Type B pancreatic cell (in vitro differentiated cells): ENCODE data around the gene AFMID. TPM values are rescaled to one million over a fixed set of nuclear protein-coding genes. Genes with fewer than 3 reads are reported as not detected.
"Not testable (repeated sequence)": the region's sequence is repeated elsewhere in the genome, so short reads cannot be mapped to it uniquely, and the experiment has no call there.

Experiments
- DNase-seq: peaks from one replicate; pipeline ENCODE4 v3.0.0; 2021; ENCODE audit warnings: mixed read lengths; ENCODE audit not compliant: unreplicated experiment; ENCODE audit errors: extremely low spot score
- H3K27ac Mint-ChIP-seq: 2 replicates; pipeline ENCODE4 v1.8.0; 2021; ENCODE audit warnings: mild to moderate bottlenecking, mixed read lengths
- H3K27me3 Mint-ChIP-seq: 2 replicates; pipeline ENCODE4 v1.8.0; 2021; ENCODE audit warnings: mixed read lengths
- H3K36me3 Mint-ChIP-seq: 2 replicates; pipeline ENCODE4 v1.8.0; 2021; ENCODE audit warnings: mixed read lengths
- H3K4me1 Mint-ChIP-seq: one replicate; pipeline ENCODE4 v1.8.0; 2021; ENCODE audit warnings: mixed read lengths; ENCODE audit not compliant: unreplicated experiment
- H3K4me3 Mint-ChIP-seq: 2 replicates; pipeline ENCODE4 v1.8.0; 2021; ENCODE audit warnings: mild to moderate bottlenecking, mixed read lengths
- H3K9me3 Mint-ChIP-seq: 2 replicates; pipeline ENCODE4 v1.8.0; 2021; ENCODE audit warnings: mixed read lengths
- total RNA-seq: library from RNA; stranded (reverse); gene quantifications from 2 replicates; pipeline ENCODE4 v1.2.1, GENCODE V29; 2021; ENCODE audit warnings: low replicate concordance
- TF ChIP-seq, protein P1 (sequence below): fragments of 200-600 bp; sonication (generic); conservative IDR thresholded peaks from 2 replicates; pipeline ENCODE4 v1.5.0; 2021; ENCODE audit warnings: antibody characterized with exemption, mild to moderate bottlenecking

Gene AFMID
- total RNA-seq, 1 donor from 2014 or later, result 30.5 TPM

DNA sequence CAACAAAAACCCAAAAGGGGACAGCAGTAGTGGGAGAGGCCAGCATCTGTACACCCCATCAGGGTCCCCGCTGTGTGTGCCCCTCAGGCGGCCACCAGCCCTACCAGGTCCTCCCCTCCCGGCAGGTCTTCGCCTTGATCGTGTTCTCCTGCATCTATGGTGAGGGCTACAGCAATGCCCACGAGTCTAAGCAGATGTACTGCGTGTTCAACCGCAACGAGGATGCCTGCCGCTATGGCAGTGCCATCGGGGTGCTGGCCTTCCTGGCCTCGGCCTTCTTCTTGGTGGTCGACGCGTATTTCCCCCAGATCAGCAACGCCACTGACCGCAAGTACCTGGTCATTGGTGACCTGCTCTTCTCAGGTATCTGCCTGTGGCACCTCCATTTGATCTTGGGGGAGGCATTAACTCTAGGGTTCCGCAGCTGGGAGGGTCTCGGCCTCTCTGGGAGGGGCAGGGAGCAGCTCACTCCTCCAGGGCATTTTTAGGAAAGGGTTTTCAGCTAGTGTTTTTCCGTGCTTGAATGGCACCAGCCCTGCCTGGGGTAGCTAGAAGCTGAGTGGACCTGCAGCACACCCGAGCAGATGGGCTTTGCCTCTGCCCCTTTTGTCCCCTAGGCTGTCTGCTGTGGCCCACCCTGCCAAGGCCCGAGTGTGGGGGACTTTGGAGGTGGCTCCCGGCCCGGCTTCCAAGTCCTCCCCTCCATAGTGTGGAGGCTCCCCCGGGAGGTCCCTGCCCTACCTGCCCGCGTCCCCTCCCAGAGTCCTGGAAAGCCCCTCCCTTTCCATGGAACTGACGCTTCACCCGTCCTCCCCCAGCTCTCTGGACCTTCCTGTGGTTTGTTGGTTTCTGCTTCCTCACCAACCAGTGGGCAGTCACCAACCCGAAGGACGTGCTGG, 16.2 kb upstream of the AFMID start:
- H3K27me3 Mint-ChIP-seq, result no peaks in the 10 kb centered on the region
- no peak for DNase-seq
- H3K27ac Mint-ChIP-seq, result peak overlapping the region; percentile 56
- peak overlapping the region; percentile 75 for H3K4me3 Mint-ChIP-seq
- no peaks in the 10 kb centered on the region for H3K9me3 Mint-ChIP-seq
- H3K4me1 Mint-ChIP-seq, result peaks cover 11% of the 10 kb centered on the region
- H3K36me3 Mint-ChIP-seq, result peaks cover 3% of the 10 kb centered on the region
- TF ChIP-seq, protein P1, sequence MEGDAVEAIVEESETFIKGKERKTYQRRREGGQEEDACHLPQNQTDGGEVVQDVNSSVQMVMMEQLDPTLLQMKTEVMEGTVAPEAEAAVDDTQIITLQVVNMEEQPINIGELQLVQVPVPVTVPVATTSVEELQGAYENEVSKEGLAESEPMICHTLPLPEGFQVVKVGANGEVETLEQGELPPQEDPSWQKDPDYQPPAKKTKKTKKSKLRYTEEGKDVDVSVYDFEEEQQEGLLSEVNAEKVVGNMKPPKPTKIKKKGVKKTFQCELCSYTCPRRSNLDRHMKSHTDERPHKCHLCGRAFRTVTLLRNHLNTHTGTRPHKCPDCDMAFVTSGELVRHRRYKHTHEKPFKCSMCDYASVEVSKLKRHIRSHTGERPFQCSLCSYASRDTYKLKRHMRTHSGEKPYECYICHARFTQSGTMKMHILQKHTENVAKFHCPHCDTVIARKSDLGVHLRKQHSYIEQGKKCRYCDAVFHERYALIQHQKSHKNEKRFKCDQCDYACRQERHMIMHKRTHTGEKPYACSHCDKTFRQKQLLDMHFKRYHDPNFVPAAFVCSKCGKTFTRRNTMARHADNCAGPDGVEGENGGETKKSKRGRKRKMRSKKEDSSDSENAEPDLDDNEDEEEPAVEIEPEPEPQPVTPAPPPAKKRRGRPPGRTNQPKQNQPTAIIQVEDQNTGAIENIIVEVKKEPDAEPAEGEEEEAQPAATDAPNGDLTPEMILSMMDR, result no peak

DNA sequence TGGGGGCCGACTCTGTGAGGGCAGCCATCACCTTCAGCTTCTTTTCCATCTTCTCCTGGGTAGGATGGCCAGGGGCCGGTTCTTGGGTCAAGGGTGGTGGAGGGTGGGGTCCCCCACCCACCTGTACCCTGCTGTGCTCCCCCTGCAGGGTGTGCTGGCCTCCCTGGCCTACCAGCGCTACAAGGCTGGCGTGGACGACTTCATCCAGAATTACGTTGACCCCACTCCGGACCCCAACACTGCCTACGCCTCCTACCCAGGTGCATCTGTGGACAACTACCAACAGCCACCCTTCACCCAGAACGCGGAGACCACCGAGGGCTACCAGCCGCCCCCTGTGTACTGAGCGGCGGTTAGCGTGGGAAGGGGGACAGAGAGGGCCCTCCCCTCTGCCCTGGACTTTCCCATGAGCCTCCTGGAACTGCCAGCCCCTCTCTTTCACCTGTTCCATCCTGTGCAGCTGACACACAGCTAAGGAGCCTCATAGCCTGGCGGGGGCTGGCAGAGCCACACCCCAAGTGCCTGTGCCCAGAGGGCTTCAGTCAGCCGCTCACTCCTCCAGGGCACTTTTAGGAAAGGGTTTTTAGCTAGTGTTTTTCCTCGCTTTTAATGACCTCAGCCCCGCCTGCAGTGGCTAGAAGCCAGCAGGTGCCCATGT, 15.4 kb upstream of the AFMID start:
- Mint-ChIP-seq H3K27ac (peak overlapping the region; percentile 73), H3K4me3 (peak overlapping the region; percentile 34), H3K4me1 (peaks cover 11% of the 10 kb centered on the region)
- not testable (repeated sequence) for DNase-seq, H3K27me3 Mint-ChIP-seq, H3K36me3 Mint-ChIP-seq, H3K9me3 Mint-ChIP-seq

DNA sequence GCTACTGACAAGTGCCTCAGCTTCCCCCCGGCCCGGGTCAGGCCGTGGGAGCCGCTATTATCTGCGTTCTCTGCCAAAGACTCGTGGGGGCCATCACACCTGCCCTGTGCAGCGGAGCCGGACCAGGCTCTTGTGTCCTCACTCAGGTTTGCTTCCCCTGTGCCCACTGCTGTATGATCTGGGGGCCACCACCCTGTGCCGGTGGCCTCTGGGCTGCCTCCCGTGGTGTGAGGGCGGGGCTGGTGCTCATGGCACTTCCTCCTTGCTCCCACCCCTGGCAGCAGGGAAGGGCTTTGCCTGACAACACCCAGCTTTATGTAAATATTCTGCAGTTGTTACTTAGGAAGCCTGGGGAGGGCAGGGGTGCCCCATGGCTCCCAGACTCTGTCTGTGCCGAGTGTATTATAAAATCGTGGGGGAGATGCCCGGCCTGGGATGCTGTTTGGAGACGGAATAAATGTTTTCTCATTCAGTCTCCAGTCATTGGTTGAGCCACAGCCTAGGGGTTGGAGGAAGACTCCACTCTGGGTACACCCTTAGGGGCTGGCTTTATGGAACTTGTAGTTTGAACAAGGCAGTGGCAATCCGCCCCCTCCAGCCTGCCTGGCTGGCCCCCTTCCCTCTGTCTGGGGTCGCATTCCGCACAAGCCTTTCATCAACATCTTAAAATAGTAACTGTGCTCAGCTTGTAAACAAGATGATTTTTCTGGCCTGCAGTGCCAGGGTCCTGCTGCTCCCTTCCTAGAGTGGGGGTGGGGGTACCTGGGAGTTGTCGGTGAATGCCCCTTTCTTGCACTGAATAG, 14.7 kb upstream of the AFMID start:
- peaks cover 3% of the 10 kb centered on the region for H3K36me3 Mint-ChIP-seq
- no peaks in the 10 kb centered on the region for H3K9me3 Mint-ChIP-seq
- H3K4me1 Mint-ChIP-seq, result peaks cover 11% of the 10 kb centered on the region
- H3K27me3 Mint-ChIP-seq, result no peaks in the 10 kb centered on the region
- TF ChIP-seq, protein P1, result no peak
- DNase-seq, result no peak
- H3K4me3 Mint-ChIP-seq, result peak overlapping the region; percentile 28
- peak overlapping the region; percentile 73 for H3K27ac Mint-ChIP-seq

DNA sequence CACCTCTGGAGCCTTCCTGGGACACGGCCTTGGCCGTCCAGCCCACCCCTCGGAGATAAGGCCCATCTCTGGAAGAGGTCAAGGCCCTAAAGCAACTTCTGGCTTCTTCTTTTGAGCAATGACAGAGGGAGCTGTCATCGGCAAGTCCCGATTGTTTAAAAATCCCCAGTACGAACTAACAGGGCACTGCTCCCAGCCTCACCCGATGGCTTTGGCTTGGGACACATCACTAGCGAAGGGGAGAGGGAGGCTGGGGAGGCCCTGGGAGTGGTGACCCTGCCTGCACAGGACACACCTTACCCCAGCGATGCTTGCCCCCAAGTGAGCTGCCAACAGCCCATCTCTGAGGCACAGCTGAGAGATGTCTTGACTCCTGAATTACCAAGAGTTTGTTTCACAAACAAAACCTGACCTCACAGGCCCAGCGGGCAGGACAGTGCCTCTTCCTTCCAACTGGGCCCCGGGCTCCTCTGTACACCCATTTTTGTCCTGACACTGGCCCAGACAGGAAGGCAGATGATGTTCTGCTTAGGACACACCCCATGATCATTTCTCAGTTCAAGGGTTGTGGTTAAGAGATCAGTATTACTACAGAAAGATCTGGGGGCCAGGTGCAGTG, 14.0 kb upstream of the AFMID start:
- no peaks in the 10 kb centered on the region for H3K27me3 Mint-ChIP-seq
- no peaks in the 10 kb centered on the region for H3K9me3 Mint-ChIP-seq
- H3K36me3 Mint-ChIP-seq, result peaks cover 3% of the 10 kb centered on the region
- peak overlapping the region; percentile 73 for H3K27ac Mint-ChIP-seq
- no peak overlapping the region for H3K4me3 Mint-ChIP-seq
- H3K4me1 Mint-ChIP-seq, result peaks cover 11% of the 10 kb centered on the region
- TF ChIP-seq, protein P1, result no peak
- DNase-seq, result no peak

DNA sequence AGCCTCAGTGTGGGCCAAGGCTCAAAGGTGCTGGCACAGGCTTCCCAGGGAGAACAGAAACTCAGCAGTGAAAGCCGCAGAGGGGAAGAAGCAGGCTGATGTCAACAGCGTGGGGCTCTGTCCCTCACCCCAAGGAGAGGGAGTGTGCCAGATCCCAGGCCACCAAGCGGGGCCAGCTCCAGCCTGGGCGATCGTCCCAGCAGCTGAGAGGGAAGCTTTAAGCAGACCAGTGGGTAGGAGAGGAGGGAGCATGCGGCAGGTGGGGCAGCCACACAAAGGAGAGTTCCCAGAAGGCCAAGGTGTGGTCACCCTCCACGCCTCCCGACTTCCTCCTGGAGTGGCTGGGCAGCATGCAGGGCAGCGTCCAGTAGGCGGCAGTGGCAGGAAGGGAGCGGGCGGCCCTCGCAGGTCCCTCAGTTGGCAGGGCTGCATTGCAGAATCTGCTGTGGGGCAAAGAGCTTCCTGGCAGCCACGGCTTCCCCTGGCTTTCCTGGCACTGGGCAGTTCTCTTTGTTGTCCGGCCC, 12.8 kb upstream of the AFMID start:
- no peak overlapping the region for H3K4me3 Mint-ChIP-seq
- no peaks in the 10 kb centered on the region for H3K9me3 Mint-ChIP-seq
- no peak for DNase-seq
- TF ChIP-seq, protein P1, result no peak
- H3K4me1 Mint-ChIP-seq, result peaks cover 11% of the 10 kb centered on the region
- no peaks in the 10 kb centered on the region for H3K27me3 Mint-ChIP-seq
- no peak overlapping the region for H3K27ac Mint-ChIP-seq
- H3K36me3 Mint-ChIP-seq, result peaks cover 6% of the 10 kb centered on the region
